SK-N-SH treated with all-trans-retinoic acid at 6 μM for 48 hours (cell line): ENCODE measurements around the gene VASH1.

ENCODE experiments used
- ATAC-seq: fragments of 200-7000 bp; cut with Tn5 transposase; 3 replicates; pipeline ENCODE4 v1.9.1; 2020; ENCODE audit warnings: mild to moderate bottlenecking, moderate library complexity
- ARNTL ChIP-seq: fragments of 450-650 bp; formaldehyde crosslinking; IDR thresholded peaks from 2 replicates; pipeline ENCODE4 v1.5.0; 2020; ENCODE audit warnings: low read depth, mild to moderate bottlenecking, moderate library complexity, borderline replicate concordance
- BACH2 ChIP-seq: fragments of 250-450 bp; sonication (Bioruptor Pico); IDR thresholded peaks from 2 replicates; pipeline ENCODE4 v1.9.0; 2021; ENCODE audit warnings: mild to moderate bottlenecking, borderline replicate concordance
- CSDC2 ChIP-seq: fragments of 250-450 bp; sonication (Bioruptor Pico); IDR thresholded peaks from 2 replicates; pipeline ENCODE4 v1.5.0; 2020; ENCODE audit warnings: mild to moderate bottlenecking, moderate library complexity
- ESRRG ChIP-seq: fragments of 250-450 bp; sonication (Bioruptor Pico); IDR thresholded peaks from 2 replicates; pipeline ENCODE4 v1.6.1; 2021; ENCODE audit warnings: mild to moderate bottlenecking
- GLIS3 ChIP-seq: fragments of 250-450 bp; sonication (Bioruptor Pico); IDR thresholded peaks from 2 replicates; pipeline ENCODE4 v1.5.0; 2020; ENCODE audit warnings: mild to moderate bottlenecking, moderate library complexity
- ISL1 ChIP-seq: fragments of 250-450 bp; sonication (Bioruptor Pico); IDR thresholded peaks from 2 replicates; pipeline ENCODE4 v2.1.2; 2022; ENCODE audit warnings: mild to moderate bottlenecking, moderate library complexity
- OSR1 ChIP-seq: fragments of 250-450 bp; sonication (Bioruptor Pico); IDR thresholded peaks from 2 replicates; pipeline ENCODE4 v1.8.0; 2022; ENCODE audit warnings: moderate library complexity, mild to moderate bottlenecking, inconsistent platforms
- PPARA ChIP-seq: fragments of 250-450 bp; sonication (Bioruptor Pico); IDR thresholded peaks from 2 replicates; pipeline ENCODE4 v1.5.0; 2020; ENCODE audit warnings: mild to moderate bottlenecking, borderline replicate concordance
- RARB ChIP-seq: fragments of 250-450 bp; sonication (Bioruptor Pico); IDR thresholded peaks from 2 replicates; pipeline ENCODE4 v1.8.0; 2021; ENCODE audit warnings: mild to moderate bottlenecking, moderate library complexity
- SNAI2 ChIP-seq: fragments of 250-450 bp; sonication (Bioruptor Pico); IDR thresholded peaks from 2 replicates; pipeline ENCODE4 v1.5.0; 2020; ENCODE audit warnings: mild to moderate bottlenecking, moderate library complexity
- TOX ChIP-seq: fragments of 250-450 bp; sonication (Bioruptor Pico); IDR thresholded peaks from 2 replicates; pipeline ENCODE4 v1.8.0; 2021; ENCODE audit warnings: mild to moderate bottlenecking, moderate library complexity, borderline replicate concordance
- ZC3H10 ChIP-seq: fragments of 250-450 bp; sonication (Bioruptor Pico); IDR thresholded peaks from 2 replicates; pipeline ENCODE4 v1.5.1; 2021; ENCODE audit warnings: mild to moderate bottlenecking, moderate library complexity
- ZFP3 ChIP-seq: fragments of 250-450 bp; sonication (Bioruptor Pico); IDR thresholded peaks from 2 replicates; pipeline ENCODE4 v1.5.0; 2020; ENCODE audit warnings: mild to moderate bottlenecking, moderate library complexity
- ZFP30 ChIP-seq: fragments of 450-650 bp; formaldehyde crosslinking; IDR thresholded peaks from 2 replicates; pipeline ENCODE4 v1.5.0; 2022; ENCODE audit warnings: mild to moderate bottlenecking, moderate library complexity
- ZNF565 ChIP-seq: fragments of 450-650 bp; formaldehyde crosslinking; conservative IDR thresholded peaks from 2 replicates; pipeline ENCODE4 v1.5.0; 2020; ENCODE audit warnings: low read depth, mild to moderate bottlenecking, moderate library complexity
- ZNF70 ChIP-seq: fragments of 450-650 bp; formaldehyde crosslinking; IDR thresholded peaks from 2 replicates; pipeline ENCODE4 v1.5.0; 2020; ENCODE audit warnings: mild to moderate bottlenecking, moderate library complexity
- ZNF8 ChIP-seq: fragments of 450-650 bp; formaldehyde crosslinking; IDR thresholded peaks from 2 replicates; pipeline ENCODE4 v1.5.0; 2020; ENCODE audit warnings: mild to moderate bottlenecking, moderate library complexity
- TF ChIP-seq, protein P1 (sequence below): fragments of 250-450 bp; sonication (Bioruptor Pico); IDR thresholded peaks from 2 replicates; pipeline ENCODE4 v1.8.0; 2020; ENCODE audit warnings: mild to moderate bottlenecking, moderate library complexity, borderline replicate concordance
- TF ChIP-seq, protein P2 (sequence below): fragments of 250-450 bp; sonication (Bioruptor Pico); IDR thresholded peaks from 2 replicates; pipeline ENCODE4 v1.5.1; 2021; ENCODE audit warnings: mild to moderate bottlenecking, moderate library complexity
- TF ChIP-seq, protein P3 (sequence below): fragments of 250-450 bp; sonication (Bioruptor Pico); IDR thresholded peaks from 2 replicates; pipeline ENCODE4 v1.5.1; 2020; ENCODE audit warnings: low read depth, mild to moderate bottlenecking, moderate library complexity
- TF ChIP-seq, protein P4 (sequence below): fragments of 250-450 bp; sonication (Bioruptor Pico); IDR thresholded peaks from 2 replicates; pipeline ENCODE4 v1.8.0; 2021; ENCODE audit warnings: low read depth, mild to moderate bottlenecking, moderate library complexity, borderline replicate concordance
- TF ChIP-seq, protein P5 (sequence below): fragments of 250-450 bp; sonication (Bioruptor Pico); IDR thresholded peaks from 2 replicates; pipeline ENCODE4 v1.5.0; 2020; ENCODE audit warnings: mild to moderate bottlenecking, moderate library complexity

The VASH1 gene

DNA sequence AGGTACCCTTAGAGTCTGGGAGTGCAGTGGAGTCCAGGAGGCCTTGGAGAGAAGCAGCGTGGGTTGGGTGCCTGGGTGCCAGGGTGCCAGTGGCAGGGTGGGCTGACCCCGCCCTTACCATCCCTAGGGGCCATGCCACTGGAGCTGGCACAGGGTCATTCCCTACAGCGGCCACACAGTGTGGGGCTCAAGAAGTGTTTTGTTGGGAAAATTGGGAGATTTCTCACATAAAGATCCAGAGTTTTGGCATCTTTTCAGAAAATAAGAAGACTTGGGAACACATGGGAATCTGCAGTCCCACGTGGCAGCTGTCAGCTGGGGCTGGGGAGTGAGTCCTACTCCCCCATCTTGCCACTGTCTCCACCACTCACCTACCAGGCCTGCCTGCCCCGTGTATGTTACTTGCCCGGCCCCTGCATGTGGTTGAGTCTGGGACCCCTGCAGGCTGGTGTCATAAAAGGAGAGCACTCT lies 4.2 kb downstream of the VASH1 start:
- ATAC-seq, result no peak
- TF ChIP-seq ZFP30 (no peak), PPARA (no peak), ZNF565 (CRISPR knock-in tag) (no peak), ISL1 (CRISPR knock-in tag) (no peak), ARNTL (CRISPR knock-in tag) (no peak), CSDC2 (CRISPR knock-in tag) (no peak), BACH2 (no peak), ESRRG (CRISPR knock-in tag) (no peak), OSR1 (CRISPR knock-in tag) (no peak), ZNF8 (no peak), ZFP3 (CRISPR knock-in tag) (no peak), ZC3H10 (CRISPR knock-in tag) (no peak), RARB (no peak), ZNF70 (CRISPR knock-in tag) (no peak)
- TF ChIP-seq, protein P1, sequence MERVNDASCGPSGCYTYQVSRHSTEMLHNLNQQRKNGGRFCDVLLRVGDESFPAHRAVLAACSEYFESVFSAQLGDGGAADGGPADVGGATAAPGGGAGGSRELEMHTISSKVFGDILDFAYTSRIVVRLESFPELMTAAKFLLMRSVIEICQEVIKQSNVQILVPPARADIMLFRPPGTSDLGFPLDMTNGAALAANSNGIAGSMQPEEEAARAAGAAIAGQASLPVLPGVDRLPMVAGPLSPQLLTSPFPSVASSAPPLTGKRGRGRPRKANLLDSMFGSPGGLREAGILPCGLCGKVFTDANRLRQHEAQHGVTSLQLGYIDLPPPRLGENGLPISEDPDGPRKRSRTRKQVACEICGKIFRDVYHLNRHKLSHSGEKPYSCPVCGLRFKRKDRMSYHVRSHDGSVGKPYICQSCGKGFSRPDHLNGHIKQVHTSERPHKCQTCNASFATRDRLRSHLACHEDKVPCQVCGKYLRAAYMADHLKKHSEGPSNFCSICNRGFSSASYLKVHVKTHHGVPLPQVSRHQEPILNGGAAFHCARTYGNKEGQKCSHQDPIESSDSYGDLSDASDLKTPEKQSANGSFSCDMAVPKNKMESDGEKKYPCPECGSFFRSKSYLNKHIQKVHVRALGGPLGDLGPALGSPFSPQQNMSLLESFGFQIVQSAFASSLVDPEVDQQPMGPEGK, result no peak
- TF ChIP-seq, protein P2, sequence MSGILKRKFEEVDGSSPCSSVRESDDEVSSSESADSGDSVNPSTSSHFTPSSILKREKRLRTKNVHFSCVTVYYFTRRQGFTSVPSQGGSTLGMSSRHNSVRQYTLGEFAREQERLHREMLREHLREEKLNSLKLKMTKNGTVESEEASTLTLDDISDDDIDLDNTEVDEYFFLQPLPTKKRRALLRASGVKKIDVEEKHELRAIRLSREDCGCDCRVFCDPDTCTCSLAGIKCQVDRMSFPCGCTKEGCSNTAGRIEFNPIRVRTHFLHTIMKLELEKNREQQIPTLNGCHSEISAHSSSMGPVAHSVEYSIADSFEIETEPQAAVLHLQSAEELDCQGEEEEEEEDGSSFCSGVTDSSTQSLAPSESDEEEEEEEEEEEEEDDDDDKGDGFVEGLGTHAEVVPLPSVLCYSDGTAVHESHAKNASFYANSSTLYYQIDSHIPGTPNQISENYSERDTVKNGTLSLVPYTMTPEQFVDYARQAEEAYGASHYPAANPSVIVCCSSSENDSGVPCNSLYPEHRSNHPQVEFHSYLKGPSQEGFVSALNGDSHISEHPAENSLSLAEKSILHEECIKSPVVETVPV (CRISPR knock-in tag), result no peak
- TF ChIP-seq, protein P3, sequence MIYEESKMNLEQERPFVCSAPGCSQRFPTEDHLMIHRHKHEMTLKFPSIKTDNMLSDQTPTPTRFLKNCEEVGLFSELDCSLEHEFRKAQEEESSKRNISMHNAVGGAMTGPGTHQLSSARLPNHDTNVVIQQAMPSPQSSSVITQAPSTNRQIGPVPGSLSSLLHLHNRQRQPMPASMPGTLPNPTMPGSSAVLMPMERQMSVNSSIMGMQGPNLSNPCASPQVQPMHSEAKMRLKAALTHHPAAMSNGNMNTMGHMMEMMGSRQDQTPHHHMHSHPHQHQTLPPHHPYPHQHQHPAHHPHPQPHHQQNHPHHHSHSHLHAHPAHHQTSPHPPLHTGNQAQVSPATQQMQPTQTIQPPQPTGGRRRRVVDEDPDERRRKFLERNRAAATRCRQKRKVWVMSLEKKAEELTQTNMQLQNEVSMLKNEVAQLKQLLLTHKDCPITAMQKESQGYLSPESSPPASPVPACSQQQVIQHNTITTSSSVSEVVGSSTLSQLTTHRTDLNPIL (CRISPR knock-in tag), result no peak
- TF ChIP-seq, protein P4, sequence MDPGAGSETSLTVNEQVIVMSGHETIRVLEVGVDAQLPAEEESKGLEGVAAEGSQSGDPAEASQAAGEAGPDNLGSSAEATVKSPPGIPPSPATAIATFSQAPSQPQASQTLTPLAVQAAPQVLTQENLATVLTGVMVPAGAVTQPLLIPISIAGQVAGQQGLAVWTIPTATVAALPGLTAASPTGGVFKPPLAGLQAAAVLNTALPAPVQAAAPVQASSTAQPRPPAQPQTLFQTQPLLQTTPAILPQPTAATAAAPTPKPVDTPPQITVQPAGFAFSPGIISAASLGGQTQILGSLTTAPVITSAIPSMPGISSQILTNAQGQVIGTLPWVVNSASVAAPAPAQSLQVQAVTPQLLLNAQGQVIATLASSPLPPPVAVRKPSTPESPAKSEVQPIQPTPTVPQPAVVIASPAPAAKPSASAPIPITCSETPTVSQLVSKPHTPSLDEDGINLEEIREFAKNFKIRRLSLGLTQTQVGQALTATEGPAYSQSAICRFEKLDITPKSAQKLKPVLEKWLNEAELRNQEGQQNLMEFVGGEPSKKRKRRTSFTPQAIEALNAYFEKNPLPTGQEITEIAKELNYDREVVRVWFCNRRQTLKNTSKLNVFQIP (CRISPR knock-in tag), result no peak
- TF ChIP-seq, all 23 proteins: peak for 0

DNA sequence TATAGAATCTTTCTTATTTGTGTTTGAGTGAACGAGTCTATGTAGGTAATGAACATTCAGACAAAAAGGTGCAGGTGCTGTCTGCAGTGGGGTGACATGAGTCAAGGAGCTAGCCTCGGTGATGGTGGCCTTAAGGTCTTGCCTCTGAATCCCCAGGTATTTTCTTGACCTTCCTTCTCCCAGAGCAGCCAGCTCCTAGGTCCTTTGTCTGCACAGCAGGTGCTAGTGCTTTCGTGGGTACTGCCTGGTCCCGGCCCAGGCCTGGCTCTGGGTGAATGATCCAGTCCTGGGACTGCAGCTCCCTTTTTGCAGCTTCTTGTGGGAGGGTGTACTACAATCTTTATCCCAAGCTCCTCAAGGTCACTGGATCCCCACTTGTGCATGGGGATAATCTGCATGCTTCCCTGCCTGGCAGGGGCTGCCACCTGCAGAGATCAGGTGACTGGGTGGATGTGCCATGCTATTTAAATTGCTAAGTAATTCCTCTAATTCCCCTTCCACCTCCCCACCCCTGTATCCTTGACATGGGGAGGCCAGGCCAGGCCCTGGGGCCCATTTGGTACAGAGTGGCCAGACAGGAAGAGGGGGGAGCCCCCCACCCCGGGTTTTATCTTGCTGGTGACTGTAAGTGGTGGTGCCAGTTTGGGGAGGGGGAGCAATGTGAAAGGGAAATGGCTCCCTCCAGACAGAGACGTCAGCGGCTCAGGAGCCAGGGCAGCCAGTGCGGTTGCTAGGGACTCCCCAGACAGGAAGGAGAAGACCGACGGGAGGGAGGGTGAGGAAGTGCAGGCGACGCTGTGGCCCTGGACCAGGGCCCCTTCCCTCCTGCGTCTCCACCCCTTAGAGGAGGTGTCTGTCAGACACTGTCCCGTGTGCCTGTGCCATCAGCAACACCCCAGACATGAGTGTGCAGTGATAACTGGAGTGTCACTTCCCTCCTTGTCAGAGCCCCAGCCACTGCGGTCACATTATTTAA lies 6.7 kb downstream of the VASH1 start:
- TF ChIP-seq ZC3H10 (CRISPR knock-in tag) (no peak), ESRRG (CRISPR knock-in tag) (no peak), ZFP3 (CRISPR knock-in tag) (no peak), ZNF8 (no peak), SNAI2 (CRISPR knock-in tag) (no peak), BACH2 (no peak), ISL1 (CRISPR knock-in tag) (no peak), ZFP30 (no peak), RARB (no peak), ZNF70 (CRISPR knock-in tag) (no peak), ARNTL (CRISPR knock-in tag) (no peak), TOX (CRISPR knock-in tag) (no peak), GLIS3 (CRISPR knock-in tag) (no peak)
- TF ChIP-seq, protein P2 (CRISPR knock-in tag), result no peak
- TF ChIP-seq, protein P5, sequence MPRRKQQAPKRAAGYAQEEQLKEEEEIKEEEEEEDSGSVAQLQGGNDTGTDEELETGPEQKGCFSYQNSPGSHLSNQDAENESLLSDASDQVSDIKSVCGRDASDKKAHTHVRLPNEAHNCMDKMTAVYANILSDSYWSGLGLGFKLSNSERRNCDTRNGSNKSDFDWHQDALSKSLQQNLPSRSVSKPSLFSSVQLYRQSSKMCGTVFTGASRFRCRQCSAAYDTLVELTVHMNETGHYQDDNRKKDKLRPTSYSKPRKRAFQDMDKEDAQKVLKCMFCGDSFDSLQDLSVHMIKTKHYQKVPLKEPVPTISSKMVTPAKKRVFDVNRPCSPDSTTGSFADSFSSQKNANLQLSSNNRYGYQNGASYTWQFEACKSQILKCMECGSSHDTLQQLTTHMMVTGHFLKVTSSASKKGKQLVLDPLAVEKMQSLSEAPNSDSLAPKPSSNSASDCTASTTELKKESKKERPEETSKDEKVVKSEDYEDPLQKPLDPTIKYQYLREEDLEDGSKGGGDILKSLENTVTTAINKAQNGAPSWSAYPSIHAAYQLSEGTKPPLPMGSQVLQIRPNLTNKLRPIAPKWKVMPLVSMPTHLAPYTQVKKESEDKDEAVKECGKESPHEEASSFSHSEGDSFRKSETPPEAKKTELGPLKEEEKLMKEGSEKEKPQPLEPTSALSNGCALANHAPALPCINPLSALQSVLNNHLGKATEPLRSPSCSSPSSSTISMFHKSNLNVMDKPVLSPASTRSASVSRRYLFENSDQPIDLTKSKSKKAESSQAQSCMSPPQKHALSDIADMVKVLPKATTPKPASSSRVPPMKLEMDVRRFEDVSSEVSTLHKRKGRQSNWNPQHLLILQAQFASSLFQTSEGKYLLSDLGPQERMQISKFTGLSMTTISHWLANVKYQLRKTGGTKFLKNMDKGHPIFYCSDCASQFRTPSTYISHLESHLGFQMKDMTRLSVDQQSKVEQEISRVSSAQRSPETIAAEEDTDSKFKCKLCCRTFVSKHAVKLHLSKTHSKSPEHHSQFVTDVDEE (CRISPR knock-in tag), result no peak
- TF ChIP-seq, protein P3 (CRISPR knock-in tag), result no peak
- TF ChIP-seq, all 23 proteins: peak for 0
- ATAC-seq, result no peak
